Activated B cell treated with CpG ODN at 0.5 μM for 24 hours (primary cell): ENCODE results near the gene PRR13. TPM values are rescaled to one million over a fixed set of nuclear protein-coding genes. Genes with fewer than 3 reads are reported as not detected.
A peak's percentile ranks its signal among the peaks of the same experiment; 100 is the strongest.
"Not testable (repeated sequence)": the region's sequence is repeated elsewhere in the genome, so short reads cannot be mapped to it uniquely, and the experiment has no call there.

Source experiments
- ATAC-seq: fragments of 200-7000 bp; cut with Tn5 transposase; one replicate; pipeline ENCODE4 v1.10.0; 2021; ENCODE audit warnings: low read depth, mild to moderate bottlenecking, moderate library complexity
- CTCF ChIA-PET: fragments of 350-600 bp; sonication (Branson Sonifier 250); formaldehyde crosslinking; loops from one replicate; lab custom pipeline; 2021; ENCODE audit warnings: antibody characterized with exemption; lab: Charles Lee
- POLR2A ChIA-PET: fragments of 350-600 bp; sonication (Branson Sonifier 250); formaldehyde crosslinking; loops from one replicate; lab custom pipeline; 2021; ENCODE audit warnings: antibody characterized with exemption; lab: Charles Lee
- DNase-seq: peaks from one replicate; pipeline ENCODE4 v3.0.0; 2022
- H3K27ac Mint-ChIP-seq: one replicate; pipeline ENCODE4 v1.8.0; 2020; ENCODE audit warnings: mixed read lengths
- H3K27me3 Mint-ChIP-seq: one replicate; pipeline ENCODE4 v1.8.0; 2021; ENCODE audit warnings: mixed read lengths
- H3K36me3 Mint-ChIP-seq: one replicate; pipeline ENCODE4 v1.8.0; 2021; ENCODE audit warnings: low read depth, mixed read lengths
- H3K4me1 Mint-ChIP-seq: one replicate; pipeline ENCODE4 v1.8.0; 2021; ENCODE audit warnings: mixed read lengths
- H3K4me3 Mint-ChIP-seq: one replicate; pipeline ENCODE4 v1.8.0; 2020; ENCODE audit warnings: mild to moderate bottlenecking, mixed read lengths
- H3K9me3 Mint-ChIP-seq: one replicate; pipeline ENCODE4 v1.8.0; 2020; ENCODE audit warnings: mixed read lengths
- intact Hi-C: fragments of 100-400 bp; cut with micrococcal nuclease; formaldehyde crosslinking; loops from one replicate; pipeline ENCODE4 v1.15.1; 2024
- total RNA-seq: library from RNA; stranded (reverse); gene quantifications from 2 replicates; pipeline ENCODE4 v1.2.3, GENCODE V29; 2022
- TF ChIP-seq, protein P1 (sequence below): fragments of 200-600 bp; IDR thresholded peaks from one replicate; pipeline ENCODE4 v1.8.0; 2022; ENCODE audit warnings: antibody characterized with exemption, mild to moderate bottlenecking

Gene PRR13, protein sequence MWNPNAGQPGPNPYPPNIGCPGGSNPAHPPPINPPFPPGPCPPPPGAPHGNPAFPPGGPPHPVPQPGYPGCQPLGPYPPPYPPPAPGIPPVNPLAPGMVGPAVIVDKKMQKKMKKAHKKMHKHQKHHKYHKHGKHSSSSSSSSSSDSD
- total RNA-seq, result 266 and 288 TPM in 2 replicates

DNA sequence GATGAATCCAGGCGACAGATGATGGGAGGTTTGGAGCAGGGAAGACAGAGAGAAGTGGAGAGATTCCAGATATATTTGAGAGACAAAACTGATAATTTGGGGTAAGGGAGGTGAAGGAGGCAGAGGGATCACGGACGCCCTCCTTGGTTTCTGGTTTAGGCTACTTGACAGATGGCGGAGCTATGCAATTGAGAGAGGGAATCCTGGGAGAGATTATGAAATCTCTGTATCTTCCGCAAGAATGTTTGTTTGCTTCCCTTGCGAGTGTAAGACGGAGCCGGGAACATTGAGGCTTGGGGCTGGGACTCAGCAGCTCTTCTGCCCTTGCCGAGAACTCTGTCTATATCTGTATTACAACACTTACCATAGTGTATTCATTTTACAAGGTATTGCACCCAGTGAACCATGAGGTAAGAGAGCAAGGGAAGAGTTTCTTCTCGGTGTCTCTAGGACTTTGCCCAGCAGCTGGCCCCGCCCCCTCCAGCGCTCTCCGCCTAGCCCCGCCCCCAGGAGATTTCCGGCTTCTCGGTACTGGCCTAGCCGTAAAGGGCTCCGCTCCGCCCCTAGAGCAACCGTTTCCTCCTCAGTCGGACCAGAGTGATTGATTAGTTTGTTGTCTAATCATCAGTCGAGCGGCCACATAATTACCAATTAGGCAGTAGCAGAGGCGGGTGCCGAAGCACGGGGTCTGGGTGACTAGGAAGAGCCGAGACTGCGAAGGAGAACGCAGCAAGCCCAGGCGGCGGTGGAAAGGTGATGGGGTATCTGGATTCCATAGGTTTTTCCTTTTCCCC is at the start of gene PRR13:
PRR13 (plus strand) TSS at position 695 of the 794 bp plus-strand sequence. CDS start 981 bp downstream, outside the sequence.
- DNase-seq (peak; percentile 88), ATAC-seq (peak; percentile 98)
- H3K27ac Mint-ChIP-seq, result peak within 1 kb of the TSS; percentile 93
- POLR2A ChIA-PET, result interaction anchor here (0.6 to 2.5 kb wide), 17 partner anchors 9 to 312 kb away, joined by 3 to 14 read pairs (median 4); partner anchors contain the start of genes AAAS, PCBP2, PFDN5 and SP1
- peaks cover 40% of the 10 kb centered on the region for H3K4me1 Mint-ChIP-seq
- peaks cover 43% of the 10 kb centered on the region for H3K36me3 Mint-ChIP-seq
- TF ChIP-seq, protein P1, sequence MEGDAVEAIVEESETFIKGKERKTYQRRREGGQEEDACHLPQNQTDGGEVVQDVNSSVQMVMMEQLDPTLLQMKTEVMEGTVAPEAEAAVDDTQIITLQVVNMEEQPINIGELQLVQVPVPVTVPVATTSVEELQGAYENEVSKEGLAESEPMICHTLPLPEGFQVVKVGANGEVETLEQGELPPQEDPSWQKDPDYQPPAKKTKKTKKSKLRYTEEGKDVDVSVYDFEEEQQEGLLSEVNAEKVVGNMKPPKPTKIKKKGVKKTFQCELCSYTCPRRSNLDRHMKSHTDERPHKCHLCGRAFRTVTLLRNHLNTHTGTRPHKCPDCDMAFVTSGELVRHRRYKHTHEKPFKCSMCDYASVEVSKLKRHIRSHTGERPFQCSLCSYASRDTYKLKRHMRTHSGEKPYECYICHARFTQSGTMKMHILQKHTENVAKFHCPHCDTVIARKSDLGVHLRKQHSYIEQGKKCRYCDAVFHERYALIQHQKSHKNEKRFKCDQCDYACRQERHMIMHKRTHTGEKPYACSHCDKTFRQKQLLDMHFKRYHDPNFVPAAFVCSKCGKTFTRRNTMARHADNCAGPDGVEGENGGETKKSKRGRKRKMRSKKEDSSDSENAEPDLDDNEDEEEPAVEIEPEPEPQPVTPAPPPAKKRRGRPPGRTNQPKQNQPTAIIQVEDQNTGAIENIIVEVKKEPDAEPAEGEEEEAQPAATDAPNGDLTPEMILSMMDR, result no peak
- CTCF ChIA-PET, result interaction anchor here (1.0 to 1.2 kb wide), 3 partner anchors 89 to 116 kb away, joined by 3 to 4 read pairs (median 3); no protein-coding TSS in a partner anchor
- H3K4me3 Mint-ChIP-seq, result peak within 1 kb of the TSS; percentile 93
- intact Hi-C loops, result loop anchor here (1.0 kb wide), 9 partner anchors 10 to 286 kb away; partner anchors contain the start of genes AAAS and CALCOCO1
- H3K9me3 Mint-ChIP-seq, result no peaks in the 10 kb centered on the region
- no peaks in the 10 kb centered on the region for H3K27me3 Mint-ChIP-seq

DNA sequence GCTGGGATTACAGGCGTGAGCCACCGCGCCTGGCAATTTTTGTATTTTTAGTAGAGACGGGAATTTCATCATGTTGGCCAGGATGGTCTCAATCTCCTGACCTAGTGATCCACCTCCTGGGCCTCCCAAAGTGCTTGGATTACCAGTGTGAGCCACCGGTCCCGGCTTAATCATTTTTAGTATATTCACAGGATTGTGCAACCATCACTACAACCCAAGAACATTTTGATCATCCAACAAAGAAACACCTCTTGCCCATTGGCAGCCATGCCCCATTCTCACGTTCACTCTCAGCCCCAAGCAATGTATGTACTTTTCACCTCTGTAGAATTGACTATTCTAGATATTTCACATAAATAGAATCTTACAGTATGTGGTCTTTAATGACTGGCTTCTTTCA is 41.6 kb upstream of the PRR13 start:
- H3K4me1 Mint-ChIP-seq, result peaks cover 6% of the 10 kb centered on the region
- no peaks in the 10 kb centered on the region for H3K9me3 Mint-ChIP-seq
- ChIA-PET POLR2A (interaction anchor here (0.6 kb wide), 1 partner anchor 87 kb away, joined by 4 read pairs; no protein-coding TSS in a partner anchor), CTCF (no interaction called here)
- H3K27me3 Mint-ChIP-seq, result no peaks in the 10 kb centered on the region
- peaks cover 49% of the 10 kb centered on the region for H3K36me3 Mint-ChIP-seq
- H3K27ac Mint-ChIP-seq, result peak overlapping the region; percentile 59
- TF ChIP-seq, protein P1, result no peak
- intact Hi-C loops, result no loop called here
- no peak overlapping the region for H3K4me3 Mint-ChIP-seq
- no peak for DNase-seq
- no peak for ATAC-seq

DNA sequence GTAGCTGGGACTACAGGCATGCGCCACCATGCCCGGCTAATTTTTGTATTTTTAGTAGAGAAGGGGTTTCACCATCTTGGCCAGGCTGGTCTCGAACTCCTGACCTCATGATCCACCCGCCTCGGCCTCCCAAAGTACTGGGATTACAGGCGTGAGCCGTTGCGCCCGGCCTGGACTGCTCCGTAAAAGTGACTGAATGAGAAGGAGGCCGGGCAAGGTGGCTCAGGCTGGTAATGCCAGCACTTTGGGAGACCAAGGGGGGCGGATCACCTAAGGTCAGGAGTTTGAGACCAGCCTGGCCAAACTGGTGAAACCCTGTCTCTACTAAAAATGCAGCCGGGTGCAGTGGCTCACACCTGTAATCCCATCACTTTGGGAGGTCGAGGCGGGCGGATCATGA is 39.2 kb upstream of the PRR13 start:
- CTCF ChIA-PET, result interaction anchor here (1.0 kb wide), 1 partner anchor 19 kb away, joined by 3 read pairs; no protein-coding TSS in a partner anchor
- H3K27ac Mint-ChIP-seq, result not testable (repeated sequence)

DNA sequence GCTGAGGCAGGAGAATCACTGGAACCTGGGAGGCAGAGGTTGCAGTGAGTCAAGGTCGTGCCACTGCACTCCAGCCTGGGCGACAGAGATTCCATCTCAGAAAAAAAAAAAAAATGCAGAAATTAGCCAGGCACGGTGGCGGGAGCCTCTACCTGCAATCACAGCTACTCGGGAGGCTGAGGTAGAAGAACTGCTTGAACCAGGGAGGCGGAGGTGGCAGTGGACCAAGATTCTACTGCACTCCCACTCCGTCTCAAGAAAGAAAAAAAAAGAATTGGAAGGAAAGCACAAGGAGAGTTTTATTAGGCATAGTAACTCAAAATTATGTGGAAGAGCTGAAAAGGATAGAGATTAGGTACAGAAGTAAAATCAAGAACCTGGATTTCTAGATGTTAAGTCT is 38.7 kb upstream of the PRR13 start:
- no peak overlapping the region for H3K27ac Mint-ChIP-seq
- POLR2A ChIA-PET, result interaction anchor here (0.6 kb wide), 1 partner anchor 98 kb away, joined by 4 read pairs; the partner anchor contains the start of gene TARBP2

More for the DNA sequence above, 39.2 kb upstream of the PRR13 start:
- H3K27me3 Mint-ChIP-seq, H3K4me3 Mint-ChIP-seq, H3K4me1 Mint-ChIP-seq, H3K9me3 Mint-ChIP-seq, DNase-seq, intact Hi-C loops, ATAC-seq, POLR2A ChIA-PET: not testable (repeated sequence)
- peaks cover 50% of the 10 kb centered on the region for H3K36me3 Mint-ChIP-seq

DNA sequence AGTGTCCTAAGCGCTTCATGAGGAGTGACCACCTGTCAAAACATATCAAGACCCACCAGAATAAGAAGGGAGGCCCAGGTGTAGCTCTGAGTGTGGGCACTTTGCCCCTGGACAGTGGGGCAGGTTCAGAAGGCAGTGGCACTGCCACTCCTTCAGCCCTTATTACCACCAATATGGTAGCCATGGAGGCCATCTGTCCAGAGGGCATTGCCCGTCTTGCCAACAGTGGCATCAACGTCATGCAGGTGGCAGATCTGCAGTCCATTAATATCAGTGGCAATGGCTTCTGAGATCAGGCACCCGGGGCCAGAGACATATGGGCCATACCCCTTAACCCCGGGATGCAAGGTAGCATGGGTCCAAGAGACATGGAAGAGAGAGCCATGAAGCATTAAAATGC is 30.6 kb upstream of the PRR13 start:
- Mint-ChIP-seq H3K27ac (no peak overlapping the region), H3K4me3 (no peak overlapping the region), H3K36me3 (peaks cover 62% of the 10 kb centered on the region), H3K9me3 (no peaks in the 10 kb centered on the region), H3K27me3 (no peaks in the 10 kb centered on the region), H3K4me1 (peaks cover 31% of the 10 kb centered on the region)
- TF ChIP-seq, protein P1, result no peak
- CTCF ChIA-PET, result interaction anchor here (1.4 kb wide), 1 partner anchor 59 kb away, joined by 5 read pairs; no protein-coding TSS in a partner anchor
- intact Hi-C loops, result no loop called here
- ATAC-seq (no peak), DNase-seq (no peak)
- POLR2A ChIA-PET, result no interaction called here

More for the DNA sequence above, 38.7 kb upstream of the PRR13 start:
- Mint-ChIP-seq H3K9me3 (no peaks in the 10 kb centered on the region), H3K4me1 (peaks cover 2% of the 10 kb centered on the region), H3K36me3 (peaks cover 50% of the 10 kb centered on the region), H3K27me3 (no peaks in the 10 kb centered on the region), H3K4me3 (no peak overlapping the region)
- no peak for ATAC-seq
- CTCF ChIA-PET, result interaction anchor here (1.0 to 1.2 kb wide), 2 partner anchors 19 to 51 kb away, joined by 3 read pairs; no protein-coding TSS in a partner anchor
- TF ChIP-seq, protein P1, result no peak
- intact Hi-C loops, result no loop called here
- DNase-seq, result no peak
